ENCODE measurements around the gene UTP25.

UTP25 gene

GRCh38 chr1:209840611-209841010 lies 12.8 kb downstream of the UTP25 start:
- DNase-seq = no peak

DNA sequence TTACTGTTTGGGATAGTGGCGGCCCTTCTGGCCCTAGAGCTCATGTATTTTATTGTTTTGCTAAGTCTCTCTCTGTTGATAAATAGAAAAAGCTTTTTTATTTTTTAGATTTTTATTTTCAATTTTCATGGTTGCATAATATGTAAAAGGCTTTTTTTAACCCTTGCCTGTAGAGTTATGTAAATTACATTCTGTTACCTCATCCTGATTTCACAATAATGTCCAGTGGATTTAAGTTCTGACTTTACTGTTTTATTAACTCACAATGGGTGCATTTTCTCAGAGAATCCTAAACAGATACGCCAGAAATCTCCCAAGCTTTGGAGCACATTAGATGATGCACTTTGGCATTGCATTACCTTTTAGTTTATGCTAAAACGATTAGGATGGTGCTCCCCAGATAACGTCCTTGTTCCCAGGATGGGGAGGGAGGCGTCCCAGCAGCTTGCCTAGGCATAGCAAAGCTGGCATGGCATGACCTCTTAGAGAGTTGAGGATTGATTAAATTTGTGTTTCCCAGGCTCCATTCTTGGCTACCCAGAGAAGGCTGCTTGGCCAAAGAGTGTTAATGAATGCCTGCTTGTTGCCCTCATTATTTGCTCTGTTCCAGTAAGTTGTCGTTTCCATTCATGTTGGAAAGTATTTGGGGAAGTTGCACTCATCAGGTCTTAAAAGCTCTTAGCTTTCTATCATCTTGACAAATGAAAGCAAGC lies 17.1 kb downstream of the UTP25 start:
- DNase-seq = no peak

- DNase-seq = no peak
Observed at GRCh38 chr1:209845408-209845725, 17.6 kb downstream of the UTP25 start.

- DNase-seq = no peak
Observed at GRCh38 chr1:209849388-209849787, 21.6 kb downstream of the UTP25 start.

DNA sequence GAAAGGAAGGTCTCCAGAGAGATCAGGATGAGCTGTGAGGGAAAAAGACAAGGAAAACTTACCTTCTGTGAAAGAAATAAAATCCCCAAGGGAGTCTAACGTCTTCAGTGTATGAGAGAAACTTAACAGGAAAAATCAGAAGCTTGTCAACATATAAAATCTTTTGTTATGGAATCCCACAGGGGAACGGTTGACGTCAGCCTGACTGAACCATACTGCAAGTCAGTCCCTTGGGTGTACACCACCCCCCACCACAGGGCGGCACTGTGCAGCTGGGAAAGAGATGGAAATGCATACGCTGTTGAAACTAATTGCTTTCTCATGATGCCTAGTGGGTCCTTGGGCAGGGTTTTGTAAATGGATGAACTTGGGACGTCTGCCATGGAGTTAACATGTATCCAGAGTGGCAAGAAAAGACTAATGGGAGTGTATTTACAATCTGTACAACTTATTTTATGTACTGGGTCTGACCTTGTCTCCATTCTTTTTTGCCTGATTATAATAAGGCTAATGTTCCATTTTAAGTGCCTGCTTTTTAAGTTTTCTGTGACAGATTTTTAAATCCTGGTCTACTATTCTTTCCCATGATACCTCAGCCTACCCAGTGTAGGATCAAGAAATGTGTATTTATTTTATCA lies 22.7 kb downstream of the UTP25 start:
- DNase-seq = peak; percentile 16

DNA sequence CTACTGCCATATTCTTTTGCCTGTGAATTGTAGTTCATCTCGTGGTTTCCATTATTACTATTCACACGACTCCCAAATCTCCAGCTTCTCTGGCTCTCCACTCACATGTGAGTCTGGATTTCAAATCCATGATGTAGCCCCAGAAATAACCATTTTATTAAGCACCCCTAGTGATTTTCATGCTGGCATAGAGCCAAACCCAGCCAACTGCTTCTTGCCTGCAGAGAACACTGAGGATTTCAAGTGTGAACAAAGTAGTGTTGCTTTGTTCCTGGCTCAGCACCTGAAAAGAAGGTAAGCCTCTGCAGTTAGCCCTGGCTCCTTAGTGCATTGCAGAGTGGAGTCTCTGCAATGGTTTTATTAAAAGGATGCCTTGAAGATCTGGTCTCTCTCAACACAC lies 25.9 kb downstream of the UTP25 start:
- no peak for DNase-seq

- no peak for DNase-seq
Observed at GRCh38 chr1:209854196-209854595, 26.4 kb downstream of the UTP25 start.

DNA sequence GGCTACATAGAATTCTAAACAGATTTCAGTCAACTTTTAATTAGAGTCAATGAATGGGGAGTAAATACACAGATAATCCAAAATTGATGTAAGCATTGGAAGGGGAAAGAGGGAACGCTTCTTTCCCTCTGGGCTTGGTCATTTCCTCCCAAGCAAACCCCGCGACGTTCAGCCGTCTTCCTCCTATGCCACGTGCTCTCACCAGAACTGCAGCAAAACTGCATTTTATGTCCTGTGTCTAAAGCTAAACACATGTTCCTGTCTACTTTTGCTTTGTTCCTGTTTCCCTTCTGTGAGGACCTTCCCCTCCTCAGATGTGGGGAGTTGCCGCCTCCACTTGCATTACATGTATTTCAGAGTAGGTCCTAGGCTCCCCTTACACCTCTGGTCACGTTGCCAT lies 27.2 kb downstream of the UTP25 start:
- no peak for DNase-seq

DNA sequence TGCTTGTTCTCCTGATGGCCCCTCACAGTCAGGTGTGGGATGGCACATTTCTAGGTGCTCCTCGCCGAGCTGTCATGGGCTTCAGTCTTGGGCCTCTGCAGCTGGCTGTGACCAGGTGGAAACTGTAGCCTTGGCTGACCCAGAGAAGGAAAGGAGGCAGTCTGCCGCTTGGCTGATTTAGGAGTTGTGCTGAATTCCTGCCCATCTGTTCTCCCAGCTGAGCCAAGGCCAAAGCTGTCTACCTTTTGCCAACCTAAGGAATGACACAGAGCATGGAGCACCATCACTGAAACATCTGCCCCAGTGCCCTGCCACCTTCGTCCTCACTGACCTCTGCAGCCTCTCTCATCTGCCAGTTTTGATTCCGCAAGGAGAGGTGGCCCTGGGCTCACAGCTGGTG lies 27.9 kb downstream of the UTP25 start:
- DNase-seq = no peak

DNA sequence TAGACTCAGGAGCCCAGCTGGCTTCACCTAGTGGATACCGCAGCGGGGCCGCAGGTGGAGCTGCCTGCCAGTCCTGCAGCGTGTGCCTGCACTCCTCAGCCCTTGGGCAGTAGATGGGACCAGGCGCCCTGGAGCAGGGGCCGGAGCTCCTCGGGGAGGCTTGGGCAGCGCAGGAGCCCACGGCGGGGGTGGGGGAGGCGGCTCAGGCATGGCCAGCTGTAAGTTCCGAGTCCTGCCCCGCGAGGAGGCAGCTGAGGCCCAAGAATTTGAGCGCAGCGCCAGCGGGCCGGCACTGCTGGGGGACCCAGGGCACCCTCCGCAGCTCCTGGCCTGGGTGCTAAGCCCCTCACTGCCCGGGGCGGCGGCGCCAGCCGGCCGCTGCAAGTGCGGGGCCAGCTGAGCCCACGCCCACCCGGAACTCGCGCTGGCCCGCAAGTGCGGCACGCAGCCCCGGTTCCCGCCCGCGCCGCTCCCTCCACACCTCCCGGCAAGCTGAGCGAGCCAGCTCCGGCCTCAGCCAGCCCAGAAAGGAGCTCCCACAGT lies 30.9 kb downstream of the UTP25 start:
- no peak for DNase-seq

DNA sequence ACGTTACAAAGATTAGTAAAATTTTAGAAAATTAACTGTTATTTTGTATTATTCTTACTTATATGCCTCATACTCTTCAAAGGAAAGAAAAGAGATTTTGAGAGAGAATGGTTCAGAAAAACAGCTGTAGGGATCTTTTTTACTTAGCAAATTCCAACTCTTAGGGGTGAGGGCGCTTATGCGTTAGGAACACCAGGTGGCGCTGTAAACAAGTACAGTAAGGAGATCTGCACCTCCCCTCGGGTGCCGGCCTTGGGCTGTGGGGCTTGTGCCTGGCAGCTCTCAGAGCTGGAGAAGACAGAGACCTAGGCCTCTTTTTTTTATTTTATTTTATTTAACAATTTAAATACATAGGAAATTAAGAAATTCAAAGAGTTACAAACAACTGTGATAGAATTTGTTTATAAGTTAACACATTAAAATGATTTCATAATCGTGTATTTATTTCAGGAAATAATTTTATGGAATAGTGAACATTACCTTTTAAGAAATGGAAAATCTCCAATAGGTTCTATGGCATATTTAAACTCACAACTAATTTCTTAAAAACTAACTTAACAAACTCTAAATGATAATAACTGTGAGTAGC lies 32.6 kb downstream of the UTP25 start:
- peak; percentile 69 for DNase-seq

GRCh38 chr1:209861242-209861641 lies 33.5 kb downstream of the UTP25 start:
- DNase-seq = no peak

- DNase-seq = no peak
Observed at GRCh38 chr1:209862391-209863356, 34.9 kb downstream of the UTP25 start.

DNA sequence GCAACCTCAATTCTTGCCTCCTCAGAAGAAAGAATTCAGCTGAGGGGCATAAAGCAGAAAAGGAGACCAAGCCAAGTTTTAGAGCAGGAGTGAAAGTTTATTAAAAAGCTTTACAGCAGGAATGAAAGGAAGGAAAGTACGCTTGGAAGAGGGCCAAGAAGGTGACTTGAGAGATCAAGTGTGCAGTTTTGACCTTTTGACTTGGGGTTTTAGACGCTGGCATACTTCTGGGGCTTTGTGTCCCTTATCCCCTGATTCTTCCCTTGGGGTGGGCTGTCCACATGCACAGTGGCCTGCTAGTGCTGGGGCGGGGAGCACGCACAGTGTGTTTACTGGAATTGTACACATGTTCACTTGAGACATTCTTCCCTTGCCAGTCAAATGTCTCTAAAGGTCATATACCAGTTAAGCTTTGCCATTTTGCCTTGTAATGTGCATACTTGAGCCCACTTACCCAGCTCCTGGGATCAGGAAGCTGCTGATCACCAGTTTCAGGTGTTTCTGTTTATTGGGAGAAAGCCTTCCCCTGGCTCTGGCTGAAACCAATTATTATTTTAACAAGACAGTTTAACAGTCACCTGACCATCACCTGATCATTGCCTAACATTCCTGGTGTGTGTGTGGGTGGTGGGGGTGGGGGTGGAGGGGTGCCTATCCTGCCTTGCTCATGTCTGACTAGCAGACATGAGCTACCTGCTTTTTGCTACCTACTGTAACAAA lies 36.2 kb downstream of the UTP25 start:
- no peak for DNase-seq

- no peak for DNase-seq
Observed at GRCh38 chr1:209866201-209866600, 38.4 kb downstream of the UTP25 start.

- DNase-seq = no peak
Observed at GRCh38 chr1:209869291-209870149, 41.7 kb downstream of the UTP25 start.

GRCh38 chr1:209870151-209870831 lies 42.5 kb downstream of the UTP25 start:
- no peak for DNase-seq

DNA sequence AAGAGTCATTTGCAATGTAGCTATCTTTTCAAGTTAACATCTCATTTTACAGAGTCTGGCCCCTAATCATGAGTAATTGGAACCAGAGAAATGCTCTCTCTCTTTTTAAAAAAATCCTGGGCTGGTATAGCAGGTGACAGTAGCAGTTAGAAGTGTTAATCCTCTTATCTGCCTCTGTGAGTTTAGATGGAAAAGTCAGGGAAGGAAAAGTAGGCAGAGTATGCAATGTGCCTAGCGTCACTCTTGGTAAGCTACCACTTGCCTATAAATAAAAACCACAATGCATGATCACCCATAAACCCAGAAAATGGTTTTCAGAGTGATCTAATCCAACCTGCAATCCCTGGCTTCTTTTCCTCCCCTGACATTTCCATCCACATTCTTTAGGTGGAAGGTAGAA lies 43.2 kb downstream of the UTP25 start:
- DNase-seq = no peak

GRCh38 chr1:209871430-209871829 lies 43.7 kb downstream of the UTP25 start:
- DNase-seq = no peak

GRCh38 chr1:209873067-209873799 lies 45.5 kb downstream of the UTP25 start:
- no peak for DNase-seq

Measured in retina (tissue), 1 donor.